Caco-2 (cell line): Measurements from ENCODE around the gene ATF4. TPM values are rescaled to one million over a fixed set of nuclear protein-coding genes. Genes with fewer than 3 reads are reported as not detected.

Experiments used
- BruUV-seq: library from RNA; stranded (reverse); fragments of 400-500 nt; replicated peaks from 2 replicates; lab custom pipeline; 2021; lab: Mats Ljungman, UMichigan
- CTCF ChIA-PET: fragments of 300-600 bp; sonication (Branson Sonifier 250); formaldehyde crosslinking; loops from one replicate; lab custom pipeline; 2022; ENCODE audit warnings: antibody characterized with exemption; lab: Charles Lee
- POLR2A ChIA-PET: fragments of 300-600 bp; sonication (Branson Sonifier 250); formaldehyde crosslinking; loops from one replicate; lab custom pipeline; 2022; ENCODE audit warnings: antibody characterized with exemption; lab: Charles Lee
- DNase-seq, 2 experiments: peaks; one replicate each; pipeline versions ENCODE4 v3.0.0 to v3.0.0-alpha.2; 2020 to 2022
- H3K27me3 ChIP-seq: replicated peaks from 2 replicates; pipeline ENCODE4 v1.6.0; 2011; ENCODE audit warnings: low read length; ENCODE audit not compliant: control insufficient read depth, insufficient read depth
- H3K36me3 ChIP-seq: 2 replicates; pipeline ENCODE4 v1.5.1; 2011; ENCODE audit warnings: low read length; ENCODE audit not compliant: control insufficient read depth, insufficient read depth
- H3K4me1 ChIP-seq: fragments of 250-450 bp; sonication (Bioruptor Pico); 2 replicates; pipeline ENCODE4 v1.5.1; 2020; ENCODE audit warnings: mild to moderate bottlenecking
- H3K4me3 ChIP-seq: 2 replicates; pipeline ENCODE4 v1.5.1; 2011; ENCODE audit warnings: low read depth, mild to moderate bottlenecking, control low read depth, low read length
- H3K9me3 ChIP-seq: fragments of 250-450 bp; sonication (Bioruptor Pico); 2 replicates; pipeline ENCODE4 v1.5.1; 2020; ENCODE audit warnings: mild to moderate bottlenecking, moderate library complexity
- H3K27ac Mint-ChIP-seq: one replicate; pipeline ENCODE4 v1.8.0; 2022; ENCODE audit warnings: mixed read lengths; ENCODE audit not compliant: unreplicated experiment
- H3K27me3 Mint-ChIP-seq: one replicate; pipeline ENCODE4 v1.8.0; 2022; ENCODE audit warnings: mixed read lengths; ENCODE audit not compliant: insufficient read depth, unreplicated experiment
- H3K36me3 Mint-ChIP-seq: one replicate; pipeline ENCODE4 v1.8.0; 2022; ENCODE audit warnings: mild to moderate bottlenecking, mixed read lengths; ENCODE audit not compliant: insufficient read depth, unreplicated experiment
- H3K4me1 Mint-ChIP-seq: one replicate; pipeline ENCODE4 v1.8.0; 2022; ENCODE audit warnings: low read depth, mixed read lengths; ENCODE audit not compliant: unreplicated experiment
- H3K4me3 Mint-ChIP-seq: one replicate; pipeline ENCODE4 v1.8.0; 2022; ENCODE audit warnings: mild to moderate bottlenecking, moderate library complexity, mixed read lengths; ENCODE audit not compliant: unreplicated experiment
- H3K9me3 Mint-ChIP-seq: one replicate; pipeline ENCODE4 v1.8.0; 2022; ENCODE audit warnings: mixed read lengths; ENCODE audit not compliant: unreplicated experiment
- intact Hi-C: fragments of 100-400 bp; cut with micrococcal nuclease; formaldehyde crosslinking; loops from one replicate; pipeline ENCODE4 v1.10.0; 2022; ENCODE audit not compliant: unreplicated experiment
- total RNA-seq: library from RNA; stranded (reverse); gene quantifications from 2 replicates; pipeline ENCODE4 v1.2.3, GENCODE V29; 2022
- TF ChIP-seq, protein P1 (sequence below), 2 experiments: fragments of 200-600 bp in 1 of 2; IDR thresholded peaks; 1 replicate in 1 of 2; 2 replicates in 1 of 2; pipeline versions ENCODE4 v1.5.1 to v1.8.0; 2011 to 2022; ENCODE audit warnings: antibody characterized with exemption in 1 of 2, control low read depth in 1 of 2, inconsistent platforms in 1 of 2, low read depth in 1 of 2, low read length in 1 of 2, mild to moderate bottlenecking in 1 of 2, moderate library complexity in 1 of 2; ENCODE audit not compliant: insufficient read depth in 1 of 2, severe bottlenecking in 1 of 2, unreplicated experiment in 1 of 2

The ATF4 gene
- total RNA-seq, 1 experiment from 2014 or later, result 647 TPM

- Histone ChIP-seq H3K36me3 (peaks cover 9% of the 10 kb centered on the region), H3K4me3 (no peak overlapping the region), H3K4me1 (peaks cover 43% of the 10 kb centered on the region), H3K9me3 (no peaks in the 10 kb centered on the region), H3K27me3 (no peaks in the 10 kb centered on the region)
- H3K4me1 Mint-ChIP-seq, result peaks cover 51% of the 10 kb centered on the region
- no peaks in the 10 kb centered on the region for H3K9me3 Mint-ChIP-seq
- CTCF ChIA-PET, result no interaction called here
- no peaks in the 10 kb centered on the region for H3K27me3 Mint-ChIP-seq
- H3K27ac Mint-ChIP-seq, result peak overlapping the region; percentile 77
- peak overlapping the region; percentile 26 for H3K4me3 Mint-ChIP-seq
- POLR2A ChIA-PET, result no interaction called here
- TF ChIP-seq, protein P1, sequence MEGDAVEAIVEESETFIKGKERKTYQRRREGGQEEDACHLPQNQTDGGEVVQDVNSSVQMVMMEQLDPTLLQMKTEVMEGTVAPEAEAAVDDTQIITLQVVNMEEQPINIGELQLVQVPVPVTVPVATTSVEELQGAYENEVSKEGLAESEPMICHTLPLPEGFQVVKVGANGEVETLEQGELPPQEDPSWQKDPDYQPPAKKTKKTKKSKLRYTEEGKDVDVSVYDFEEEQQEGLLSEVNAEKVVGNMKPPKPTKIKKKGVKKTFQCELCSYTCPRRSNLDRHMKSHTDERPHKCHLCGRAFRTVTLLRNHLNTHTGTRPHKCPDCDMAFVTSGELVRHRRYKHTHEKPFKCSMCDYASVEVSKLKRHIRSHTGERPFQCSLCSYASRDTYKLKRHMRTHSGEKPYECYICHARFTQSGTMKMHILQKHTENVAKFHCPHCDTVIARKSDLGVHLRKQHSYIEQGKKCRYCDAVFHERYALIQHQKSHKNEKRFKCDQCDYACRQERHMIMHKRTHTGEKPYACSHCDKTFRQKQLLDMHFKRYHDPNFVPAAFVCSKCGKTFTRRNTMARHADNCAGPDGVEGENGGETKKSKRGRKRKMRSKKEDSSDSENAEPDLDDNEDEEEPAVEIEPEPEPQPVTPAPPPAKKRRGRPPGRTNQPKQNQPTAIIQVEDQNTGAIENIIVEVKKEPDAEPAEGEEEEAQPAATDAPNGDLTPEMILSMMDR (IDR thresholded peaks at IDR 0.05; ENCODE audit: insufficient read depth in 1 of 2, low read depth in 1 of 2, low read length in 1 of 2, severe bottlenecking in 1 of 2, unreplicated experiment in 1 of 2), result no peak
- BruUV-seq, result no TSS peak
- H3K36me3 Mint-ChIP-seq, result peaks cover 99% of the 10 kb centered on the region
- intact Hi-C loops, result loop anchor here (5.0 to 10.0 kb wide), 2 partner anchors 183 to 210 kb away; partner anchors contain the start of genes RPL3 and SYNGR1
- DNase-seq, result peak; percentile 79 to 80
These were observed 7.2 kb downstream of the ATF4 start for GRCh38 chr22:39527481-39527961.

GRCh38 chr22:39528080-39528661 lies 7.8 kb downstream of the ATF4 start:
- H3K27me3 Mint-ChIP-seq, result no peaks in the 10 kb centered on the region
- BruUV-seq, result no TSS peak
- no peaks in the 10 kb centered on the region for H3K9me3 Mint-ChIP-seq
- peaks cover 50% of the 10 kb centered on the region for H3K4me1 Mint-ChIP-seq
- Histone ChIP-seq H3K9me3 (no peaks in the 10 kb centered on the region), H3K27me3 (no peaks in the 10 kb centered on the region), H3K36me3 (peaks cover 6% of the 10 kb centered on the region), H3K4me3 (no peak overlapping the region), H3K4me1 (peaks cover 37% of the 10 kb centered on the region)
- peak overlapping the region; percentile 77 for H3K27ac Mint-ChIP-seq
- ChIA-PET POLR2A (interaction anchor here (0.9 to 1.4 kb wide), 3 partner anchors 8 to 209 kb away, joined by 3 to 40 read pairs (median 8); partner anchors contain the start of genes ATF4 and RPL3), CTCF (interaction anchor here (0.6 to 1.4 kb wide), 7 partner anchors 8 to 508 kb away, joined by 3 to 36 read pairs (median 8); partner anchors contain the start of genes ATF4, MIEF1 and TAB1)
- peaks cover 97% of the 10 kb centered on the region for H3K36me3 Mint-ChIP-seq
- DNase-seq, result peak in 1 of 2 experiments; percentile 21
- H3K4me3 Mint-ChIP-seq, result peak overlapping the region; percentile 53
- TF ChIP-seq, protein P1 (IDR thresholded peaks at IDR 0.05; ENCODE audit: insufficient read depth in 1 of 2, low read depth in 1 of 2, low read length in 1 of 2, severe bottlenecking in 1 of 2, unreplicated experiment in 1 of 2), result no peak
- intact Hi-C loops, result loop anchor here (5.0 to 10.0 kb wide), 2 partner anchors 183 to 211 kb away; partner anchors contain the start of genes RPL3 and SYNGR1

DNA sequence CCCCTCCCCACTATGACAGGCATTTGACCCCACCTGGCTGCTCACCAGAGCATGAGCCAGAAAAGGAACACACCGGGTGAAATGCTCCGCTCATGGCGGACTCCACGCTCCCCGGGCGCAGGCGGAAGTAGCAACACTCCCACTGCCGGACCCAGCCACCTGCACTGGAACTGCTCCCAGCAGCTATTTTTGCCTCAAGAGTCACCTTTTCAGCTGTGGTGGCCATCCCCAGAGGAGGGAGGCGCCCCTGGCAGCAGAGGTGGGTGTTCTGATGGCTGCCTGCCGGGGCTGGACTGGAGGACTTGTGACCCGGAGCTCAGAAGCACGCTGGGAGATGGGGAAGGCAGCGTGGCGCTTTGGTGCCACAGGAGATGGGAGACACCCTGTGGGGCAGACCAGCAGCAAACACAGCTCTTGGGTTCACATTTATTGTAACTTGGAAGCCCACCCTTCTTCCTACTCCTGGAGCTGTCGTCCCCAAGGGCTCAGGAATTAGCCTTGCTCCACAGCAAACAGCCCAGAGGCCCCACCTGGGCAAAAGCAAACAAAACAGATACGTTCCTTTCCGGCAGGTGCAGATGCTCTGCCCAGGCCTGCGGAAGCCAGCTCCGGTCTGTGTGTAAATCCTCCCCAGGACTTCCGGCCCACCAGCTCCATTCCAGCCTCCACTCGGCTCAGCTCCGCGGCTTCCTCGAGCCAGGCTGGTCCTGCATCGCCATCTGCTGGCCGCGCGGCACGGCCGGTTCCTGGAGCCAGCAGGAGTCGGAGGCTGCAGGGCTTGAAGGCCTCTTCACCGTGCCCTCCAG lies 8.5 kb downstream of the ATF4 start:
- H3K27me3 ChIP-seq, result no peaks in the 10 kb centered on the region
- intact Hi-C loops, result loop anchor here (1.0 to 10.0 kb wide), 3 partner anchors 67 to 212 kb away; partner anchors contain the start of genes RPL3 and SYNGR1
- no peaks in the 10 kb centered on the region for H3K9me3 ChIP-seq
- Mint-ChIP-seq H3K27me3 (no peaks in the 10 kb centered on the region), H3K27ac (peak overlapping the region; percentile 77), H3K4me3 (peak overlapping the region; percentile 53), H3K36me3 (peaks cover 90% of the 10 kb centered on the region), H3K4me1 (peaks cover 50% of the 10 kb centered on the region), H3K9me3 (no peaks in the 10 kb centered on the region)
- peaks cover 6% of the 10 kb centered on the region for H3K36me3 ChIP-seq
- CTCF ChIA-PET, result interaction anchor here (0.6 to 1.7 kb wide), 27 partner anchors 9 to 515 kb away, joined by 3 to 36 read pairs (median 4); partner anchors contain the start of genes ATF4, MIEF1 and TAB1
- POLR2A ChIA-PET, result interaction anchor here (0.6 to 1.4 kb wide), 9 partner anchors 9 to 515 kb away, joined by 3 to 40 read pairs (median 3); partner anchors contain the start of genes ATF4, MIEF1, RPL3 and TAB1
- no TSS peak for BruUV-seq
- no peak overlapping the region for H3K4me3 ChIP-seq
- TF ChIP-seq, protein P1 (IDR thresholded peaks at IDR 0.05; ENCODE audit: insufficient read depth in 1 of 2, low read depth in 1 of 2, low read length in 1 of 2, severe bottlenecking in 1 of 2, unreplicated experiment in 1 of 2), result peak; percentile 94 to 98
- peaks cover 37% of the 10 kb centered on the region for H3K4me1 ChIP-seq
- peak; percentile 93 to 94 for DNase-seq
